Spinal cord (tissue), 10 donors: ENCODE results near the gene C11orf68. TPM values are rescaled to one million over a fixed set of nuclear protein-coding genes. Genes with fewer than 3 reads are reported as not detected.
A peak's percentile ranks its signal among the peaks of the same experiment; 100 is the strongest.

Experiments
- DNase-seq, 6 donors: peaks; one replicate each; pipeline versions ENCODE4 v3.0.0 to v3.0.0-alpha.2; 2013 to 2015; ENCODE audit warnings: low spot score in 6 of 6, low read depth in 4 of 6
- H3K27ac ChIP-seq: one replicate; pipeline ENCODE4 v1.5.1; 2013; ENCODE audit warnings: low read depth, low read length, control low read depth
- H3K27me3 ChIP-seq: one replicate; pipeline ENCODE4 v1.6.1; 2013; ENCODE audit warnings: low read length; ENCODE audit not compliant: control insufficient read depth, insufficient read depth
- H3K36me3 ChIP-seq: one replicate; pipeline ENCODE4 v1.6.1; 2013; ENCODE audit warnings: low read length; ENCODE audit not compliant: control insufficient read depth, insufficient read depth
- H3K4me1 ChIP-seq: one replicate; pipeline ENCODE4 v1.6.1; 2013; ENCODE audit warnings: low read length; ENCODE audit not compliant: control insufficient read depth, insufficient read depth
- H3K4me3 ChIP-seq: one replicate; pipeline ENCODE4 v1.5.1; 2013; ENCODE audit warnings: low read depth, low read length, control low read depth
- H3K9me3 ChIP-seq: one replicate; pipeline ENCODE4 v1.6.1; 2013; ENCODE audit warnings: low read length; ENCODE audit not compliant: control insufficient read depth, insufficient read depth
- WGBS: methylation state at CpG from one replicate; pipeline ENCODE4 v1.1.5; 2013; ENCODE audit warnings: missing lambda C conversion rate; ENCODE audit not compliant: insufficient coverage; 5-methylcytosine and 5-hydroxymethylcytosine counted together
- polyA plus RNA-seq, 2 donors: library from polyadenylated mRNA; unstranded; fragments of 120-200 nt; gene quantifications; one replicate each; pipeline ENCODE4 v1.2.1, GENCODE V29; 2013; ENCODE audit not compliant: insufficient read length in 2 of 2
- total RNA-seq, 2 donors: library from RNA; depleted of rRNA in 1 of 2; stranded (reverse); fragments of 120-200 nt in 1 of 2; fragments of >200 nt in 1 of 2; gene quantifications; one replicate each; pipeline versions ENCODE4 v1.2.3 to v1.2.4, GENCODE V29; 2013 to 2014
- donor health status: healthy.

The C11orf68 gene
- total and polyA plus RNA-seq, 4 donors: 13.9 to 66.2 (median 41.4) TPM

DNA sequence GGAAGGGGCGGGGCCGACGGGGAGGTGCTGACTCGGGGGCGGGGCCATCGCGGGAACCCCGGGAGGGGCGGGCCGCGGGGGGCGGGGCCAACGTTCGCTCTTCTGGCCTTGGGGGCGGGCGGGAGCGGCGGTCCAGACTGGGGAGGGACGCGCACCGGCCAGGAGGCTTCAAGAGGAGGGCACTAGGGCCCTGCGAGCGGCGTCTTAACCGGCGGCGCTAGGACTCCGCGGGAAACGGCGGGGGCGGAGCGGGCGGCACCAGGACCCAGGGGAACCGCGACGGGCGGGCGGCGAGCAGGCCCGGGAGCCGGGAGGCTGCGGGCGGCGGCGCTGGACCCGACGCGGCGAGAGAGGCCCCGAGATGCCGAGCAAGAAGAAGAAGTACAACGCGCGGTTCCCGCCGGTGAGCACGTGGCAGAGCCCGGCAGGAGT lies 295 bp upstream of the C11orf68 start, which contains the start of gene DRAP1:
DRAP1 (plus strand) TSS at position 286 of the 432 bp plus-strand sequence; CDS start at position 362, 76 bp downstream.
- peak within 1 kb of the TSS; percentile 89 for H3K4me3 ChIP-seq
- peaks cover 49% of the 10 kb centered on the region for H3K4me1 ChIP-seq
- H3K36me3 ChIP-seq: peaks cover 55% of the 10 kb centered on the region
- under 1% methylated on average over 59 of the region's 59 CpGs for WGBS
- peak; percentile 82 to 99 (median 96) for DNase-seq
- H3K9me3 ChIP-seq: no peaks in the 10 kb centered on the region
- peak within 1 kb of the TSS; percentile 71 for H3K27ac ChIP-seq
- no peaks in the 10 kb centered on the region for H3K27me3 ChIP-seq

DNA sequence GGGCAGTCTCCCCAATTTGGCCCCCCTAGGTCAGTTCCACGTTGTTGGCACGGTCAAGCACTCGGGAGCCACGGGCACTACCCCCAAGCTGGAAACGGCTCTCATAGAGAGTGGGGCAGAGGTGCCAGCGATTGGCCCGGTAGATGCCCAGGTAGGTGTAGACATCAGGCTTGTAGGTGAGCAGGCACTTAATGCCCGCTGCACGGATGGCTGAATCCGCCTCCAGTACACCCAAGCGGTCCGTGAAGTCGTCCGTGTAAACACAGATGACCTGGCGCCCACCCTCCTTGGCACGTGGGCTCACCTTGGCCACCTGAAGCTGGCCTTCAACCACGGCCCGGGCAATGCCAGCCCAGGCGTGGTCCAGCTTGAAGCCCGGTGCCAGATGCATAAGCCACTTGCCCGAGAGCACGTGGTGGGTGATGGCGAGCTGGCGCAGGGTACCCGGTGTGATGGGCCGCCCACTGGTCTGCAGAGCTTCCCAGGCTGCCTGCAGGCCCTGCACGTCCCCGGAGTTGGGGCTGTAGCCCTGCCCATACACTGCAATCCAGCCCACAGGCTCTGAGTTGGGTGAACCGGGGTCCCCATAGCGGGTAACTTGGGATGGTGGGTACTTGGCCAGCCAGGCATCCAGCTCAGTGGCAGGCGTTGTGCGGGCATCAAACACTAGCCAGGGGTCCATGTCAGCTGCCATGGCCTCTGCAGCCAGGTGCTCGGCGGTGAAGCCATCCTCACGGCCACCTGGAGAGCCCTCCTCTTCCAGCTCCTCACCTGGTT lies 1.2 kb downstream of the C11orf68 start:
- Histone ChIP-seq H3K4me1 (peaks cover 49% of the 10 kb centered on the region), H3K4me3 (peak overlapping the region; percentile 89), H3K36me3 (peaks cover 43% of the 10 kb centered on the region), H3K27me3 (no peaks in the 10 kb centered on the region), H3K27ac (peak overlapping the region; percentile 71), H3K9me3 (no peaks in the 10 kb centered on the region)
- 90% methylated on average over 31 of the region's 35 CpGs for WGBS
- DNase-seq: no peak

DNA sequence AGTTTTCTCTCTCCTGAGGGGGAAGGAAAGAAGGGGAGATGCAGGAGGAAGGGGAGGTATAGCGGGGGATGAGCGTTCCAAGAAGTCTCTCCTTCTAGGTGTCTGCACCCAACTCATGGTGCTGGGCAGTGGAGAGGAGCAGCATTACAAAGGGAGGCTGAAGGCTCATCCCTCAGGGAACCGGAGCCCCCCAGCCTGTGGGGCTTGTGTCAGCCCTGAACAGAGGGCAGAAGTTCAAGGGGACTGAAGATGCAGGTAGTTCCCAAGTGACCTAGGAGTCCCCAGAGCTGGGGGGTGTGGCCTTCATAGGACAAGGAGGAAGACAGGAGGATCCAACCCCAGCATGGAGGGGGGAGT lies 1.8 kb downstream of the C11orf68 start:
- peaks cover 38% of the 10 kb centered on the region for H3K36me3 ChIP-seq
- 88% methylated on average over 3 of the region's 3 CpGs for WGBS
- H3K27me3 ChIP-seq: no peaks in the 10 kb centered on the region
- peaks cover 51% of the 10 kb centered on the region for H3K4me1 ChIP-seq
- H3K27ac ChIP-seq: no peak overlapping the region
- no peak for DNase-seq
- no peaks in the 10 kb centered on the region for H3K9me3 ChIP-seq
- no peak overlapping the region for H3K4me3 ChIP-seq

DNA sequence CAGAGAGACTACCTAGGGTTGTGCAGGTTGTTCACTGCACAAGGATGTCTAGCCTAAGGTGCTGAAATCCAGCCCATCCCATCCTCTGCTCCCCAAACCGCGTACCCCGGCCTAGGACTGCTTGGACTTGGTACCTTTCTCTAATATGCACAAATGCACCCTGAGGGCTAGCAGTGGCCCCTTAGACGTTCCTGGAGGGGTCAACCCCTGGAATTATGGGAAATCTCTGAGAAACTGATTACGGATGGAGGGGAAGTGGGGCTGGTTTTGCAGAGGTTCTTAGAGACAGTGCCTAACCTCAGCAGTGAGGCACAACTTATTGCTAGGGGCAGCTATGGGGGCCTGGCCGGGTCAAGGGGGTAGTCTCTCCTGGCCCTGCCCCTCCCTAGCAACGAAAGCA lies 2.5 kb downstream of the C11orf68 start:
- no peak overlapping the region for H3K4me3 ChIP-seq
- H3K27ac ChIP-seq: no peak overlapping the region
- WGBS: 88% methylated on average over 5 of the region's 7 CpGs
- H3K9me3 ChIP-seq: no peaks in the 10 kb centered on the region
- H3K36me3 ChIP-seq: peaks cover 32% of the 10 kb centered on the region
- no peak for DNase-seq
- no peaks in the 10 kb centered on the region for H3K27me3 ChIP-seq
- peaks cover 57% of the 10 kb centered on the region for H3K4me1 ChIP-seq

DNA sequence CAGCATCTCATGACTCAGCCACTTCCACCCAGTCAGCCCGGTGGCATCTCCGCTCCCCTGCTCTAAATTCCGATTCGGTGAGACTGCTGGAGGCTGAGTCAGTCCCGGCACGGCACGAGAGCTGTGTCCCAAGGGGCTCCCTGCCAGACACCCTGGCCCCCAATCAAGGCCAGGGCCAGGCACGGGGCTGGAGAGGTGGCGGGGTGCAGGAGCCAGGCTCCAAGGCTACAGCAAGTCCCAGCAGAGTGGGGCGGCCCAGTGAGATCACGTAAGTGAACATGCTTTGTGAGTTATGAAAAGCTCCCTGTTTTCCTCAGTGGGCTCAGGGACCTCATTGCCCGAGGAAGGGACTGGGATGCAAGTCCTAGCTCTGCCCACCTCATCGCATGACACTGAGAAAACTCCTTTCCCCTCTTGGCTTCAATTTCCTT lies 3.0 kb downstream of the C11orf68 start:
- no peaks in the 10 kb centered on the region for H3K9me3 ChIP-seq
- peaks cover 57% of the 10 kb centered on the region for H3K4me1 ChIP-seq
- peaks cover 26% of the 10 kb centered on the region for H3K36me3 ChIP-seq
- H3K27me3 ChIP-seq: no peaks in the 10 kb centered on the region
- WGBS: 65% methylated on average over 11 of the region's 13 CpGs
- no peak overlapping the region for H3K27ac ChIP-seq
- no peak overlapping the region for H3K4me3 ChIP-seq
- no peak for DNase-seq

- WGBS: 70% methylated on average over 10 of the region's 10 CpGs
- H3K4me3 ChIP-seq: no peak overlapping the region
- no peak overlapping the region for H3K27ac ChIP-seq
- peaks cover 20% of the 10 kb centered on the region for H3K36me3 ChIP-seq
- no peaks in the 10 kb centered on the region for H3K27me3 ChIP-seq
- H3K4me1 ChIP-seq: peaks cover 51% of the 10 kb centered on the region
- H3K9me3 ChIP-seq: no peaks in the 10 kb centered on the region
- no peak for DNase-seq
These were observed 3.6 kb downstream of the C11orf68 start for GRCh38 chr11:65915101-65915820.

GRCh38 chr11:65912845-65913244 lies 6.0 kb downstream of the C11orf68 start:
- H3K4me1 ChIP-seq: peaks cover 38% of the 10 kb centered on the region
- H3K27ac ChIP-seq: no peak overlapping the region
- H3K36me3 ChIP-seq: peaks cover 17% of the 10 kb centered on the region

GRCh38 chr11:65911682-65912568 lies 6.9 kb downstream of the C11orf68 start:
- WGBS: 28% methylated on average over 13 of the region's 14 CpGs
- peak in 2 of 6 donors; percentile 19 to 69 for DNase-seq

More at GRCh38 chr11:65912845-65913244, 6.0 kb downstream of the C11orf68 start:
- Histone ChIP-seq H3K27me3 (peaks cover 3% of the 10 kb centered on the region), H3K4me3 (no peak overlapping the region), H3K9me3 (no peaks in the 10 kb centered on the region)
- DNase-seq: no peak
- 82% methylated on average over 3 of the region's 4 CpGs for WGBS

GRCh38 chr11:65907878-65908277 lies 11.0 kb downstream of the C11orf68 start:
- H3K36me3 ChIP-seq: no peaks in the 10 kb centered on the region
- no peak overlapping the region for H3K4me3 ChIP-seq
- H3K9me3 ChIP-seq: no peaks in the 10 kb centered on the region
- H3K27ac ChIP-seq: no peak overlapping the region
- peaks cover 11% of the 10 kb centered on the region for H3K4me1 ChIP-seq
- peaks cover 14% of the 10 kb centered on the region for H3K27me3 ChIP-seq
- 89% methylated on average over 5 of the region's 6 CpGs for WGBS
- no peak for DNase-seq

More at GRCh38 chr11:65911682-65912568, 6.9 kb downstream of the C11orf68 start:
- Histone ChIP-seq H3K9me3 (no peaks in the 10 kb centered on the region), H3K36me3 (peaks cover 9% of the 10 kb centered on the region), H3K27me3 (peaks cover 7% of the 10 kb centered on the region), H3K4me3 (no peak overlapping the region), H3K27ac (no peak overlapping the region), H3K4me1 (peaks cover 29% of the 10 kb centered on the region)
